CD14-positive monocyte (primary cell): ENCODE results near the gene PDIA6. TPM values are rescaled to one million over a fixed set of nuclear protein-coding genes. Genes with fewer than 3 reads are reported as not detected.

ENCODE experiments used
- DNase-seq, 3 donors: peaks; one replicate each; pipeline ENCODE4 v3.0.0-alpha.2; 2011 to 2022
- H2AFZ ChIP-seq: 2 replicates; pipeline ENCODE4 v1.6.0; 2012; ENCODE audit warnings: mild to moderate bottlenecking, low read depth, low read length, inconsistent platforms; ENCODE audit not compliant: insufficient read depth, poor library complexity, severe bottlenecking
- H3K27ac ChIP-seq, 2 donors: 1 replicate in 1 of 2; 2 replicates in 1 of 2; pipeline ENCODE4 v1.5.1; 2012 to 2013; ENCODE audit warnings: low read length in 2 of 2, control low read depth in 1 of 2, inconsistent platforms in 1 of 2, low read depth in 1 of 2, mild to moderate bottlenecking in 1 of 2
- H3K27me3 ChIP-seq, 2 donors: one replicate each; pipeline versions ENCODE4 v1.6.0 to v1.6.1; 2011 to 2013; ENCODE audit warnings: low read length in 2 of 2; ENCODE audit not compliant: control insufficient read depth in 2 of 2, insufficient read depth in 2 of 2
- H3K36me3 ChIP-seq, 2 donors: replicated peaks in 1 of 2; 1 replicate in 1 of 2; 2 replicates in 1 of 2; pipeline versions ENCODE4 v1.5.1 to v1.6.1; 2012 to 2013; ENCODE audit warnings: low read length in 2 of 2, control low read depth in 1 of 2, inconsistent platforms in 1 of 2, mild to moderate bottlenecking in 1 of 2; ENCODE audit not compliant: insufficient read depth in 2 of 2, control insufficient read depth in 1 of 2
- H3K4me1 ChIP-seq, 2 donors: 1 replicate in 1 of 2; 2 replicates in 1 of 2; pipeline versions ENCODE4 v1.5.1 to v1.6.1; 2012 to 2013; ENCODE audit warnings: low read length in 2 of 2, control low read depth in 1 of 2, inconsistent platforms in 1 of 2, mild to moderate bottlenecking in 1 of 2, moderate library complexity in 1 of 2; ENCODE audit not compliant: insufficient read depth in 2 of 2, control insufficient read depth in 1 of 2
- H3K4me2 ChIP-seq: replicated peaks from 2 replicates; pipeline ENCODE3; 2012; ENCODE audit warnings: low read length, moderate library complexity, mild to moderate bottlenecking; ENCODE audit not compliant: poor library complexity, severe bottlenecking; ENCODE audit errors: extremely low read depth
- H3K4me3 ChIP-seq, 3 experiments: fragments of 200-600 bp in 1 of 3; sonication (generic) in 1 of 3; replicated peaks in 1 of 3; 1 replicate in 2 of 3; 2 replicates in 1 of 3; pipeline ENCODE4 v1.5.1; 2011 to 2013; ENCODE audit warnings: low read length in 3 of 3, mild to moderate bottlenecking in 3 of 3, control low read depth in 2 of 3, low read depth in 2 of 3, inconsistent platforms in 1 of 3, moderate library complexity in 1 of 3
- H3K79me2 ChIP-seq: 2 replicates; pipeline ENCODE4 v1.6.0; 2012; ENCODE audit warnings: mild to moderate bottlenecking, control low read depth, inconsistent platforms, low read length, moderate library complexity; ENCODE audit not compliant: insufficient read depth
- H3K9ac ChIP-seq: 2 replicates; pipeline ENCODE4 v1.6.0; 2017; ENCODE audit warnings: low read length, mild to moderate bottlenecking; ENCODE audit not compliant: insufficient read depth, poor library complexity, severe bottlenecking
- H3K9me3 ChIP-seq, 2 donors: replicated peaks in 1 of 2; 1 replicate in 1 of 2; 2 replicates in 1 of 2; pipeline versions ENCODE4 v1.5.1 to v1.6.1; 2012 to 2013; ENCODE audit warnings: low read length in 2 of 2, control low read depth in 1 of 2; ENCODE audit not compliant: control insufficient read depth in 1 of 2, insufficient read depth in 1 of 2
- H4K20me1 ChIP-seq: 2 replicates; pipeline ENCODE4 v1.6.0; 2012; ENCODE audit warnings: mild to moderate bottlenecking, low read length, control low read depth, moderate library complexity; ENCODE audit not compliant: insufficient read depth
- H3K27ac Mint-ChIP-seq, 7 donors: one replicate each; pipeline ENCODE4 v1.8.0; 2020; ENCODE audit warnings: mild to moderate bottlenecking in 7 of 7, mixed read lengths in 7 of 7, moderate library complexity in 6 of 7, inconsistent platforms in 2 of 7
- H3K27me3 Mint-ChIP-seq, 3 donors: one replicate each; pipeline ENCODE4 v1.8.0; 2021 to 2022; ENCODE audit warnings: low read depth in 3 of 3, mild to moderate bottlenecking in 3 of 3, mixed read lengths in 3 of 3, moderate library complexity in 3 of 3, inconsistent platforms in 1 of 3
- H3K36me3 Mint-ChIP-seq, 2 donors: one replicate each; pipeline ENCODE4 v1.8.0; 2020; ENCODE audit warnings: mixed read lengths in 2 of 2, inconsistent platforms in 1 of 2, mild to moderate bottlenecking in 1 of 2
- H3K4me1 Mint-ChIP-seq: one replicate; pipeline ENCODE4 v1.8.0; 2020; ENCODE audit warnings: mild to moderate bottlenecking, mixed read lengths
- H3K4me3 Mint-ChIP-seq, 2 donors: one replicate each; pipeline ENCODE4 v1.8.0; 2020; ENCODE audit warnings: mild to moderate bottlenecking in 2 of 2, mixed read lengths in 2 of 2, moderate library complexity in 1 of 2
- H3K9me3 Mint-ChIP-seq, 7 donors: one replicate each; pipeline ENCODE4 v1.8.0; 2020 to 2022; ENCODE audit warnings: mixed read lengths in 7 of 7, mild to moderate bottlenecking in 6 of 7, moderate library complexity in 6 of 7, inconsistent platforms in 2 of 7
- CTCF ChIP-seq: fragments of 200-600 bp; IDR thresholded peaks from one replicate; pipeline ENCODE4 v1.8.0; 2022; ENCODE audit warnings: antibody characterized with exemption, mild to moderate bottlenecking
- WGBS: methylation state at CpG from one replicate; pipeline ENCODE4 v1.1.5; 2013; ENCODE audit warnings: missing lambda C conversion rate; ENCODE audit not compliant: insufficient coverage; 5-methylcytosine and 5-hydroxymethylcytosine counted together
- intact Hi-C, 2 donors: fragments of 100-400 bp; cut with micrococcal nuclease; formaldehyde crosslinking; loops; one replicate each; pipeline versions ENCODE4 v1.15.0 to v1.15.1; 2023
- polyA plus RNA-seq, 3 donors: library from polyadenylated mRNA; depleted of rRNA in 1 of 3; unstranded in 2 of 3; stranded (reverse) in 1 of 3; fragments of 300-500 nt in 2 of 3; fragments of >200 nt in 1 of 3; fragmentation: Illumina TruSeq in 2 of 3; gene quantifications; 1 replicate in 2 of 3; 2 replicates in 1 of 3; pipeline ENCODE4 v1.2.3, GENCODE V29; 2012 to 2021

The PDIA6 gene
- polyA plus RNA-seq, 3 donors: 49.8 to 187 (median 166) TPM

DNA sequence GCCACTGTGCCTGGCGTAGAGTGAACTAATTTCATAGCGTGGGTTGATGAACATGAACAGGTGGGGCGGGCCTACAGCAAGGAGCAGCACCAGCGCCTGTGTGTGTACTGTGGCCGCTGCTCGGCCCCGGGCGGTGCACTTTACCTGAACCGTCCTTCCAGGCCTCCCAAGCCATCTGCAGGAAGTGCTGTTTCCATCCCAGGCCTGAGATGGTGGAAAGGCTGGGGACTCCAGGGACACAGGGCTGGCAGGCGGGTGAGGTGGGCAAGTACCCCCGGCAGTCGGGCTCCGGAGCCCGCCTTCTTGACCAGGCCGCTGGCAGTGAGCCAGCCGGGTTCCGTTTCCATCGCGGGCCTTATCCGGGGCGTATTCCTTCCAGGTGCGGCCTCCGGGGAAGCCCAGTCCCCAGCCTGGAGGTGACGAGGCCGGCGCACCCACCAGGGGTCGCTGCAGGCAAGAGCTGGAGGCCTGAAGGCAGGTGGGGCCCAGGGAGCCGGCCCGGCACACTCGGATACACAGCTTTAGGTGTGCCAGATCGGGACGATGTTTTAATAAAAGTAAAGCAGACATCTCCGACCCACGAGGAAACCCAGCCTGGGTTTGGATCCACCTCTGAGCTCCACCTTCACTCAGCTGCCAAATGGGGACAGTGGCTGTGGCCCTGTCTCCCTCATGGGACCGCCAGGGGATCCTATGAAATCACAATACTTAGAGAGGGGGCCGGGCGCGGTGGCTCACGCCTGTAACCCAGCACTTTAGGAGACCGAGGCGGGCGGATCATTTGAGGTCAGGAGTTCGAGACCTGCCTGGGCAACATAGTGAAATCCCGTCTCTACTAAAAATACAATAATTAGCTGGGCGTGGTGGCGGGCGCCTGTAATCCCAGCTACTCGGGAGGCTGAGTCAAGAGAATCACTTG, 22.7 kb upstream of the PDIA6 start:
- TF ChIP-seq CTCF: peak; percentile 95
- Histone ChIP-seq H3K27ac (no peak overlapping the region), H3K4me3 (no peak overlapping the region), H3K4me1 (no peaks in the 10 kb centered on the region), H4K20me1 (no peaks in the 10 kb centered on the region), H2AFZ (no peak overlapping the region), H3K79me2 (no peaks in the 10 kb centered on the region), H3K9me3 (peaks cover 0 to 3% of the 10 kb centered on the region in 2 donors), H3K9ac (no peak overlapping the region), H3K27me3 (peaks cover 0 to 48% of the 10 kb centered on the region in 2 donors), H3K36me3 (no peaks in the 10 kb centered on the region), H3K4me2 (no peak overlapping the region)
- peak in 2 of 3 donors; percentile 26 to 57 for DNase-seq
- intact Hi-C loops: loop anchor here (5.0 to 10.0 kb wide), 2 partner anchors 62 to 609 kb away; no protein-coding TSS in a partner anchor
- Mint-ChIP-seq H3K4me1 (peaks cover 7% of the 10 kb centered on the region), H3K4me3 (no peak overlapping the region), H3K27me3 (peaks cover 22 to 55% (median 34%) of the 10 kb centered on the region in 3 donors), H3K27ac (no peak overlapping the region), H3K9me3 (peaks cover 0 to 4% (median 1%) of the 10 kb centered on the region in 7 donors), H3K36me3 (no peaks in the 10 kb centered on the region)
- 42% methylated on average over 38 of the region's 48 CpGs for WGBS

- no peak for DNase-seq
- peaks cover 7% of the 10 kb centered on the region for H3K4me1 Mint-ChIP-seq
- no peak overlapping the region for H3K27ac Mint-ChIP-seq
- H2AFZ ChIP-seq: no peak overlapping the region
- H3K27me3 ChIP-seq: peaks cover 0 to 48% of the 10 kb centered on the region in 2 donors
- no peaks in the 10 kb centered on the region for H3K36me3 Mint-ChIP-seq
- no peaks in the 10 kb centered on the region for H3K4me1 ChIP-seq
- H3K27me3 Mint-ChIP-seq: peaks cover 23 to 56% (median 34%) of the 10 kb centered on the region in 3 donors
- no peak overlapping the region for H3K27ac ChIP-seq
- TF ChIP-seq CTCF: no peak
- H3K79me2 ChIP-seq: no peaks in the 10 kb centered on the region
- no peaks in the 10 kb centered on the region for H3K9me3 ChIP-seq
- H3K4me2 ChIP-seq: no peak overlapping the region
- WGBS: 47% methylated on average over 4 of the region's 8 CpGs
- no peaks in the 10 kb centered on the region for H3K36me3 ChIP-seq
- intact Hi-C loops: loop anchor here (5.0 to 10.0 kb wide), 2 partner anchors 288 to 611 kb away; no protein-coding TSS in a partner anchor
- peaks cover 0 to 2% (median 0%) of the 10 kb centered on the region in 7 donors for H3K9me3 Mint-ChIP-seq
- H3K9ac ChIP-seq: no peak overlapping the region
- H4K20me1 ChIP-seq: no peaks in the 10 kb centered on the region
- no peak overlapping the region for H3K4me3 Mint-ChIP-seq
- no peak overlapping the region for H3K4me3 ChIP-seq
These were observed 21.6 kb upstream of the PDIA6 start for GRCh38 chr2:10834068-10834655.
